Tibial nerve (tissue), 4 donors: ENCODE data around the gene FARP1. TPM values are rescaled to one million over a fixed set of nuclear protein-coding genes. Genes with fewer than 3 reads are reported as not detected.

Experiments
- DNase-seq, 2 donors: peaks; one replicate each; pipeline ENCODE4 v3.0.0-alpha.2; 2019; ENCODE audit warnings: low spot score in 2 of 2
- H3K27ac ChIP-seq, 4 donors: fragments of 200-600 bp; sonication (generic) in 3 of 4; one replicate each; pipeline ENCODE4 v1.5.1; 2017 to 2019; ENCODE audit warnings: mild to moderate bottlenecking in 1 of 4
- H3K27me3 ChIP-seq, 2 donors: fragments of 200-600 bp; sonication (generic) in 1 of 2; one replicate each; pipeline versions ENCODE4 v1.5.1 to v1.6.0; 2017 to 2019
- H3K36me3 ChIP-seq, 3 donors: fragments of 200-600 bp; sonication (generic); one replicate each; pipeline ENCODE4 v1.5.1; 2018 to 2019
- H3K4me1 ChIP-seq, 4 donors: fragments of 200-600 bp; sonication (generic) in 3 of 4; one replicate each; pipeline ENCODE4 v1.5.1; 2017 to 2019
- H3K4me3 ChIP-seq, 4 donors: fragments of 200-600 bp; sonication (generic) in 3 of 4; one replicate each; pipeline ENCODE4 v1.5.1; 2017 to 2019; ENCODE audit warnings: mild to moderate bottlenecking in 1 of 4, moderate library complexity in 1 of 4
- H3K9me3 ChIP-seq, 4 donors: fragments of 200-600 bp; sonication (generic) in 3 of 4; one replicate each; pipeline ENCODE4 v1.5.1; 2017 to 2019
- CTCF ChIP-seq, 5 experiments: fragments of 200-600 bp in 3 of 5; fragments of 450-650 bp in 2 of 5; sonication (generic) in 3 of 5; IDR thresholded peaks; one replicate each; pipeline ENCODE4 v1.5.1; 2016 to 2019; ENCODE audit warnings: antibody characterized with exemption in 5 of 5, mild to moderate bottlenecking in 3 of 5, moderate library complexity in 2 of 5
- EP300 ChIP-seq, 2 donors: sonication (generic); formaldehyde crosslinking; IDR thresholded peaks; one replicate each; pipeline ENCODE4 v1.6.1; 2017; ENCODE audit warnings: antibody characterized with exemption in 2 of 2, mild to moderate bottlenecking in 1 of 2
- POLR2A ChIP-seq, 2 donors: fragments of 450-650 bp; IDR thresholded peaks; one replicate each; pipeline ENCODE4 v1.6.1; 2017; ENCODE audit warnings: antibody characterized with exemption in 2 of 2, mild to moderate bottlenecking in 2 of 2, moderate library complexity in 2 of 2
- WGBS, 2 donors: methylation state at CpG; one replicate each; pipeline ENCODE4 v1.1.5; 2018; 5-methylcytosine and 5-hydroxymethylcytosine counted together
- total RNA-seq, 4 donors: library from RNA; depleted of rRNA; stranded (reverse); fragments of >200 nt; gene quantifications; one replicate each; pipeline ENCODE4 v1.1.0, GENCODE V29; 2016

Gene FARP1
- total RNA-seq, 4 donors from 2014 or later = 21.4 to 28.5 (median 24.9) TPM

- H3K36me3 ChIP-seq = no peaks in the 10 kb centered on the region
- TF ChIP-seq CTCF (IDR thresholded peaks at IDR 0.05) = no peak
- H3K27ac ChIP-seq = no peak overlapping the region
- H3K9me3 ChIP-seq = no peaks in the 10 kb centered on the region
- peaks cover 0 to 10% (median 2%) of the 10 kb centered on the region in 4 donors for H3K4me1 ChIP-seq
- no peak for DNase-seq
- WGBS, 2 donors = 14 to 22% methylated on average over 4 of the region's 4 CpGs
- H3K4me3 ChIP-seq = no peak overlapping the region
- no peaks in the 10 kb centered on the region for H3K27me3 ChIP-seq
Measured at GRCh38 chr13:98189841-98190505, 47.1 kb downstream of the FARP1 start.

- TF ChIP-seq EP300 (IDR thresholded peaks at IDR 0.05) = no peak
- TF ChIP-seq POLR2A (IDR thresholded peaks at IDR 0.05) = no peak
- no peak for TF ChIP-seq CTCF (IDR thresholded peaks at IDR 0.05)
- no peak overlapping the region for H3K4me3 ChIP-seq
- H3K4me1 ChIP-seq = peaks cover 0 to 10% (median 2%) of the 10 kb centered on the region in 4 donors
- no peak for DNase-seq
- no peaks in the 10 kb centered on the region for H3K9me3 ChIP-seq
- H3K27me3 ChIP-seq = no peaks in the 10 kb centered on the region
- H3K36me3 ChIP-seq = no peaks in the 10 kb centered on the region
- H3K27ac ChIP-seq = no peak overlapping the region
- WGBS, 2 donors = 85 to 86% methylated on average over 11 of the region's 11 CpGs
Measured at GRCh38 chr13:98190889-98191444, 48.1 kb downstream of the FARP1 start.

- Histone ChIP-seq H3K4me1 (peaks cover 0 to 10% (median 2%) of the 10 kb centered on the region in 4 donors), H3K36me3 (no peaks in the 10 kb centered on the region), H3K27me3 (no peaks in the 10 kb centered on the region), H3K27ac (no peak overlapping the region), H3K4me3 (no peak overlapping the region), H3K9me3 (no peaks in the 10 kb centered on the region)
- TF ChIP-seq CTCF (IDR thresholded peaks at IDR 0.05) (no peak), EP300 (IDR thresholded peaks at IDR 0.05) (no peak), POLR2A (IDR thresholded peaks at IDR 0.05) (no peak)
- DNase-seq = no peak
- 42 to 81% methylated on average over 2 of the region's 2 CpGs for WGBS, 2 donors
Measured at GRCh38 chr13:98192008-98192407, 49.1 kb downstream of the FARP1 start.

- TF ChIP-seq CTCF (IDR thresholded peaks at IDR 0.05) = no peak
- TF ChIP-seq POLR2A (IDR thresholded peaks at IDR 0.05) = no peak
- no peak for TF ChIP-seq EP300 (IDR thresholded peaks at IDR 0.05)
- H3K27me3 ChIP-seq = no peaks in the 10 kb centered on the region
- H3K4me1 ChIP-seq = peaks cover 0 to 2% (median under 1%) of the 10 kb centered on the region in 4 donors
- no peaks in the 10 kb centered on the region for H3K9me3 ChIP-seq
- H3K4me3 ChIP-seq = no peak overlapping the region
- 80 to 83% methylated on average over 10 of the region's 10 CpGs for WGBS, 2 donors
- H3K27ac ChIP-seq = no peak overlapping the region
- H3K36me3 ChIP-seq = no peaks in the 10 kb centered on the region
- no peak for DNase-seq
Measured at GRCh38 chr13:98195054-98195791, 52.3 kb downstream of the FARP1 start.

GRCh38 chr13:98198683-98199082 is 55.8 kb downstream of the FARP1 start:
- DNase-seq = no peak
- no peak overlapping the region for H3K27ac ChIP-seq
- no peaks in the 10 kb centered on the region for H3K4me1 ChIP-seq
- no peak overlapping the region for H3K4me3 ChIP-seq
- no peaks in the 10 kb centered on the region for H3K27me3 ChIP-seq
- peaks cover 0 to 5% (median 0%) of the 10 kb centered on the region in 4 donors for H3K9me3 ChIP-seq
- TF ChIP-seq POLR2A (IDR thresholded peaks at IDR 0.05) = no peak
- no peaks in the 10 kb centered on the region for H3K36me3 ChIP-seq
- WGBS, 2 donors = 80 to 88% methylated on average over 2 to 4 of the region's 4 CpGs
